Measurements from ENCODE around the gene INTS15.
"Not testable (repeated sequence)": the region's sequence is repeated elsewhere in the genome, so short reads cannot be mapped to it uniquely, and the experiment has no call there.

The INTS15 gene

DNA sequence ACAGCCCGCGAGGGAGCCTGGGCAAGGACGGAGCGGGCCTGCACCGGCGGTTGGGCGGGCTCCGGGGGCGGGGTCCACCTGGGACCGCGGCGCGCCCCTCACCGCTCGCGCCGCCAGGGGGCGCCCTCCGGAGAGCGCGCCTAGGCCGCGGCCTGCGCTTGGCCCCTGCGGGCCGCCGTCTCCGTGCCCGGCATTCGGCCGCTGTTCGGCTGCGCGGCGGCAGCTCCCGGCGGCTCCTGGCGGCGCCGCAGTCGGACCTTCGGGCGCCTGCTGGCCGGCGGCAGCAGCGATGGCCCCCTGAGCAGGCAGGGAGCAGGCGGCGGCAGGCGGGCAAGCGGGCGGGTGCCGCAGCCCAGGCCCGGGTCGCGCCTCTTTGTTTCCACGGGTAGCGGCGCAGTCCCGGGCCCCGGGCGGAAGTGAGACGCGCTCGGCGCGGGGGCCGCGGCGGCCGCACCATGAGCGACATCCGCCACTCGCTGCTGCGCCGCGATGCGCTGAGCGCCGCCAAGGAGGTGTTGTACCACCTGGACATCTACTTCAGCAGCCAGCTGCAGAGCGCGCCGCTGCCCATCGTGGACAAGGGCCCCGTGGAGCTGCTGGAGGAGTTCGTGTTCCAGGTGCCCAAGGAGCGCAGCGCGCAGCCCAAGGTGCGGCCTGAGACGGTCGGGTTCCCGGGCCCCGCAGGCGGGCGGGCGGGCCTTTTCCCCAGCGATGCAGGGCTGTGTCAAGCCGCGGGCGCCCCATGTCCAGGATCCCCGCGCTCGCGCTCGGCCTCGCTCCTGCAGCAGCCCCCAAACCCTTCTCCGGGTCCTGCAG is at the start of gene INTS15:
INTS15 (plus strand) TSS at position 193 of the 816 bp plus-strand sequence; CDS start at position 456, 263 bp downstream.
- DNase-seq (ENCODE audit: low read depth), result peak; percentile 72

DNA sequence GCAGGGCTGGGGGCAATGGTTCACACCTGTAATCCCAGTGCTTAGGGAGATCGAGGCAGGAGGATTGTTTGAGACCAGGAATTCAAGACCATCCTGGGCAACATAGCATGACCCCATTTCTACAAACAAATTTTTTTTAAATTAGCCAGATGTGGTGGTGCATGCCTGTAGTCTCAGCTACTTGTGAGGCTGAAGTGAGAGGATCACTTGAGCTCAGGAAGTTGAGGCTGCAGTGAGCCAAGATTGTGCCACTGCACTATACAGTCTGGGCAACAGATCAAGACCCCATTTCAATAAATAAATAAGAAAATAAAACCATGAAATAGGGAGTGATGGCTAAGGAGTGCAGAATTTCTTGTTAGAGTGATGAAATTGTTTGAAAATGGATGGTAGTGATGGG is 47.5 kb upstream of the INTS15 start:
- DNase-seq (ENCODE audit: low read depth), result no peak

DNA sequence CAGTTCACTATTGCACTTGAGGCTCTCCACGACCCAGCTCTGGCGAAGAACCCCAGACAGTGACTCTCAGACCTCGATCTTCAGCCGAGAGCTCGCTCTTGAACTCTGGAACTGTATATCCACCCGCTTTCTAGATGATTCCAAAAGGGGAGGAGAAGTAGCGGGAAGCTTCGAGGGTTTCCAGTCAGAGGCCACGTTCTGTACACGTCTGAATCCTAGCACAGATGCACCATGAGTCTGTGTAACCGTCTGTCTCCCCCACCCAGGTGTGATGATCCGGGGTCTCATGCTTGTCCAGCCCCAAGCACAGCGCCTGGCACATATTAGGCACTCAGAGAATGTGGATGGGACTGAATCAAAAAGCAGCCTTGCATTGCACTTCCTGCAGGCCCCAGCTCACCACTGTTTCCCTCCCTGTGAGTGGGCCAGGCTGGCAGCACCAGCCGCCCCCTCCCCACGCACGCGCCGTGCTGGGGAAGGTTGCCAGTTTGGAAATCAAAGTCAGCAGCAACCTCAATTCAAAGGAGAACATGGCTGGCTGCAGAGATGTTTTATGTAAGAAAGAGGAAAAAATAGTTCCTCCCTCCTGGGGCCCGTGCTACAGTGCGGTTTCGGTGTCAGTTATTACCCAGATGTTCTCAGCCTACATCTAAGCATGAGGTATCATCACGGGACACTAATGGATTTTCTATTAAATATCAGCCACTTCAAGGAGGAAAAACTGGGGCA is 44.3 kb upstream of the INTS15 start:
- no peak for DNase-seq (ENCODE audit: low read depth)

DNA sequence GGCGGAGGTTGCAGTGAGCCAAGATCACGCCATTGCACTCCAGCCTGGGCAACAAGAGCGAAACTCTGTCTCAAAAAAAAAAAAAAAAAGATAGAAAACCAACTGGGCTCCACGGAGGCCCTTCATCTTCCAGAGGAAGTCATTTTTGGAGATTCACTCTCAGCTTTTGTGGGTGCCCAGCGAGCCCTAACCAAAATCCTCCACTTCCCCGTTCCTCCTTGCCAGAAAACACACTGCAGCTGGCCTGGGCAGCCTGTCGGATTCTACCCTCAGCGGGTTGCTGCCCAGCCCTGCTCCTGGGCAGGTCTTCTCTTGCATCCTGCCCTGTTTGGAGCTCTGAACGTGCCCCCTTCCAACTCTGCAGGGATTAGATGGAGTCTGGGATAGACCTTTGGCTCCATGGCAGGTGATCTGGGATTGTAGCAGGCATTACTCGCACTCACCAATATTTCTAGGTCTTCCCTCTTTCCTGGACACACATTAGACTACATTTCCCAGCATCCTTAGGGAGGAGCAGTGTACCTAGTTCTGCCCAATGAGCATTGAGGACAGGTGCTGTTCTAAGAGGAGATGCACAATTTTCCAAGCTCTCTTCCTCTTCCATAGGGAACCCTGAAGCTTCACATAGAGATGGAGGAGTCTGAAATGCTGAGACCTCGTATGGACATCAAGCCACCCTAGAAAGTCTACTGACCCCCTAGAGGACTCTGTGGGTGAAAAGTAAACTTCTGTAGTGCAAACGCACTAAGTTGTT is 43.1 kb upstream of the INTS15 start:
- no peak for DNase-seq (ENCODE audit: low read depth)

DNA sequence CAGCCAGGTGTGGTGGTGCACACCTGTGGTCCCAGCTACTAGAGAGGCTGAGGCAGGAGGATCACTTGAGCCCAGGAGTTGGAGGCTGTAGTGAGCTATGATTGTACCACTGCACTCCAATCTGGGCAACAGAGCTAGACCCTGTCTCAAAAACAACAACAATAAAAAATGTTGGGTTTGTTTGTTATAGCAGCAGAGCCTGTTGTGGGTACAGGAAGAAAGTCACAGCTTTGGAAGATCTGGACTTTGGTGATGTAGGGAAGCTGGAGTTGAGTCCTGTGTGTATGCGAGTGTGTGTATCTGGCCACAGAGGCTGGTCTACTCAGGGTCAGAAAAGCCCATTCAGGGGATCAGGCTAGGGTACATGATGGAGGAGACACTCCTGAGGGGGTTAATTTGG is 42.4 kb upstream of the INTS15 start:
- no peak for DNase-seq (ENCODE audit: low read depth)

DNA sequence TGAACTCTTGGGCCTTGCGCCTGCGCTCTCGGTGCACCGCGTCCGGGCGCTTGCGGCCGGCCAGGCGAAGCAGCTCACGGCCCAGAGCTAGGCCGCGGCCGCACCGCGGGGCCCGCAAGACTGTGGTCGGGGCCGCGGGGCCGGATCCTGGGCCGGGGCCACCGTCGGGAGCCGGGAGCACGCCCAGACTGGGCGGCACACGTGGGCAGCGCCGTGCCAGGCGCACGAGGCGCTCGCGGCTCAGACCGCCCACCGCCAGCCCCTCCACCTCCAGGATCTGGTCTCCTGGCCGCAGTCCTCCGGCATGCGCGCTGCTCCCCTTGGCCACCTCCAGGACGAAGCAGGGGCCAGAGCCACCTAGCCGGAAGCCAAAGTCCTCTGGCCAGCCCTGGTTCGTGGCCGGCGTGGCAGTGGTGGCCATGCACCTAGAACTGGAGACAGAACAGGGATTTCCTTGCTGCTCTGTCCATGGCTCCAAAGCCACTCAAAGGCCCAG is 38.8 kb upstream of the INTS15 start, which contains the start of gene GRID2IP:
GRID2IP (minus strand) TSS at position 446 of the 496 bp plus-strand sequence; CDS start at position 421, 25 bp downstream.
- DNase-seq (ENCODE audit: low read depth), result no peak

DNA sequence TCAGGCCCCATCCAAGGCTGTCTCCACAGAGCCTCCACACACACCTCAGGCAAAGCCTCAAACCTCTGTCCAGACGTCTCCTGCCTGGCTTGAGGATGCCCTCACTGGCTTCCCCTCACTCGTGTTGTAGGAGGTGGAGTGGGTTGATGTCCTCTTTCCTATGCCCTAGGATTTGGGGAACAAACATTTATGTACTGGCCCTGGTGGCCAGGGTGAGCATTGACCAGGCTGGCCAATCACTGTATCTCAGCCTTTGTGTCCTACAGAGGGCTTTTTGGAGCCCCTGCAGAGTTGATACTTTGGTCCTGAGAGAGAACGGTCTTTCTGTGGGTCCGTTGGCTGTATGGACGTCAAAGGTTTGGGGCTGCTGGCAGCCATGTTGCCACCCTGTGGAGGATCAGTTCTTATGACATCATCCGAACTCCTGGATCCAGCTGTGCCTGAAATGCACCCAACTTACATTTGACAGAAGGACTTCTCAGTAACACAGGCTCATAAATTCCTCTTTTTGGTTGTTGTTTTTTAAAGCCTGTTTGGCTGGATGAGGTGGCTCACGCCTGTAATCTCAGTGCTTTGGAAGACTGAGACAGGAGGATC is 36.3 kb upstream of the INTS15 start:
- DNase-seq (ENCODE audit: low read depth), result no peak

DNA sequence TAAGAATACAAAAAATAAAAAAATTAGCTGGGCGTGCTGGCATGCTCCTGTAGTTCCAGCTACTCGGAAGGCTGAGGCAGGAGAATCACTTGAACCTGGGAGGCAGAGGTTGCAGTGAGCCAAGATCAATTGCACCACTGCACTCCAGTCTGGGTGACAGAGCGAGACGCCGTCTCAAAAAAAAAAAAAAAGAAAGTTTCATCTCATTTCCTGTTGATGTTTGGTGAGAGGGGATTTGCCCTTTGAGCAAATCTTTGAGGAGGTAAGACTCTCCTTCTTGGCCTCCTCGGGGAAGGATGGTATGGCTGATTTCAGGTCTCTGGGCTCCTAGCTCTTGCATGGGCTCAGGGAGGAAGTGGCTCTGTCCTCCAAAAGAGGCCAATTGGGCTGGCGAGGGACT is 35.0 kb upstream of the INTS15 start:
- no peak for DNase-seq (ENCODE audit: low read depth)

DNA sequence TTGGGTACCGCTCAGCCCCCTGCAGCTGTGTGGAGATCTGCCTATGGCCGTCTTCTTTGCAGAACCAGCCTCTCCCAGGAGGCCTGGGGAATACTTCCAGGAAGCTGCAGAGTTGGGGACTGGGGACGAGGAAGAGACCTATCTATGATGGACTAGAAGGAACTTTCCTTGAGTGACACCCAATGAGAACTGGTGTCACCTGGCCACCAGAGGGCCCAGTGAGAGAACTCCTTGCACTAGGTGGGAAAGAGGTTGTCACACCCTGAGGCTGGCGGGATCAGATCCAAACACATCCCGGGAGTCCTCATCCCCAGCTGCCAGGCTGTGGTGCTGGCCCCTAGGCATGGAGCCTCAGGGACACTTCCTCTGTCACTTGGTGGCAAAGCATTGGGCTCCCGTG is 33.6 kb upstream of the INTS15 start:
- no peak for DNase-seq (ENCODE audit: low read depth)

DNA sequence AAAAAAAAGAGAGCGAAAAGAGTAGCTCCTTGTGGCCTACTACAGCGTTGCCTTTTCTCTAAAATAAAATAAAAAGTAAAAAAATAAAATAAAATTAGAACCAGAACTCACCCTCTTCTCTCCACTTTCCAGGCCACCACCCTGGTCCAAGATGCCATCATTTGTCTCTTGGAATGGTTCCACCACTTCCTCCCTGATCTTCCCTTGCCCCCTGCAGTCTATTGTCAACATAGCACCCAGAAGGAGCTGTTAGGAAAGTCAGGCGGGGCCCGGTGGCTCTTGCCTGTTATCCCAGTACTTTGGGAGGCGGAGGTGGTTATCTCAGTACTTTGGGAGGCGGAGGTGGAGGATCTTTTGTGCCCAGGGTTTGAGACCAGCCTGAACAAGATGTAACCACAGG is 31.0 kb upstream of the INTS15 start:
- no peak for DNase-seq (ENCODE audit: low read depth)

DNA sequence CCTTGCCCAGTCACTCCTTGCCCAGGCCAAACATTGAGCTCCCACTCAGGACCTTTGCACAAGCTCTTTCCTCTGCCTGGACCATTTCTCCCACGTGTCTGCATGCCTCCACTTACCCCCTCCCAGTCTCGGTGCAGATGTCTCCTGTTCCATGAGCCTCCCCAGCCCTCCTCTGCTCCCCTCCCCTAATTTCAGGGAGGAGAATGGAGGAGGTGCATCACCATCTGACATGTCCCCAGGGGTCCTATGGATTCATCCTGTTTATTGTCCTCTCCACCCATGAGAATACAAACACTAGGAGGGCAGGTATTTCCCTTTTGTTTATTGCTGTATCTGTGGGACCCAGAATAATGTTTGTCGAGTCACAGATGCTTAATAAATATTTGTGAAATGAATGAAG is 29.9 kb upstream of the INTS15 start:
- DNase-seq (ENCODE audit: low read depth), result no peak

DNA sequence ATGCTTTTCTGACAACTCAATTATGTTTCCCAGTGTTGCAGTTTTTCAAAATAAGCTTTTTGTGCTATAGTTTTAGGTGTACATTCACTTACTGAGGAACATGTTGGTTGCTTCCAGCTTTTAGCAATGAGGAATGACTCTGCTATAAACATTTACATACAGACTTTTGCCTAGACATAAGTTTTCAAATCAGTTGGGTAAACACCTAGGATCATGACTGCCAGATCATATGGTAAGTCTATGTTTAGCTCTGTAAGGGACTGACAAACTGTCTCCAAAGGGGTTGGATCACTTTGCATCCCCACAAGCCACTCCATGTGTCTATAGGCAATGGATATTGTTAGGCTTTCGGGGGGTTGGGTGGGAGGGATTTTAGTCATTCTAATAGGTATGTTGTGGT is 27.7 kb upstream of the INTS15 start:
- no peak for DNase-seq (ENCODE audit: low read depth)

DNA sequence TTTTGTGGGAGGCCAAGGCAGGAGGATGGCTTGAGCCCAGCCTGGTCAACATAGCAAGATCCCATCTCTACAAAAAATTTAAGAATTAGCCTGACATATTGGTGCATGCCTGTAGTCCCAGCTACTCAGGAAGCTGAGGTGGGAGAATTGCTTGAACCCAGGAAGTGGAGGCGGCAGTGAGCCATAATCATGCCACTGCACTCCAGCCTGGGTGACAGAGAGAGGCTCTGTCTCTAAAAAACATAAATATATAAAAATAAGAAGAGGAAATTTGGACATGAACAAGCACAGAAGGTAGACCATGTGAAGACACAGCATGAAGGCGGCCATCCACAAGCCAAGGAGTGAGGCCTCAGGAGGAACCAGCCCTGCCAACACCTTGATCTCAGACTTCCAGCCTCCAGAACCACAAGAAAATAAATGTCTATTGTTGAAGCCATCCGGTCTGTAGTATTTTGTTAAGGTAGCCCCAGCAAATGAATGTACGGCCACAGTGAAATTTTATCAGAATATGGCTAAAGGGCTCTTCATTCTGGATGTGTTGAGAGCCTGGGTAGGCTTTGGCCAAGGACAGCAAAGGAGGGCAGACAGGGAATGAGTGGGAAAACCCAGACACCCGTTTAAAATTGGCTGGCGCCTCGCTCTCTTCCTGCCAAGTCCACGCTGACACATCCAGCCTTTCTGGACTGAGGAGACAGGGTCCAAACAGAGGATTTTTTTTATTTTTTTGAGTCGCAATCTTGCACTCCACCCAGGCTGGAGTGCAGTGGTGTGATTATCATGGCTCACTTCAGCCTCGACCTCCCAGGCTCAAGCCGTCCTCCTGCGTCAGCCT is 25.7 kb upstream of the INTS15 start:
- no peak for DNase-seq (ENCODE audit: low read depth)

DNA sequence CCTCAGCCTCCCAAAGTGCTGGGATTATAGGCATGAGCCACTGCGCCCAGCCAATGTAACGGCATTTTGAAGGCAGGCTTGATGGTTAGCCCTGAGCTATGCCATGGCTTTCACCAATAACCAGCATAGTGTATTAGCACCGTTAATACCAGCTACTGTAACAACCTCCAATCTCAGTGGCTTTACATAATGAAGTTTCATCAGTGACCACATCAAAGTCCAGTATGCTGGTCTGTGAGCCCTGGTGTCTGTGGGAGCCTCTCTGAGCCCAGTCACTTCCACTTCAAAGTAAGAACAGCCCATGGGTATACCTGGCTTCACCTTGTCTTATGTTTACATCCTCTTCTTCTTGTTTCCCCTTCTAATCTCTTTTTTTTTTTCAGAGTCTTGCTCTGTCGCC is 24.2 kb upstream of the INTS15 start:
- no peak for DNase-seq (ENCODE audit: low read depth)

DNA sequence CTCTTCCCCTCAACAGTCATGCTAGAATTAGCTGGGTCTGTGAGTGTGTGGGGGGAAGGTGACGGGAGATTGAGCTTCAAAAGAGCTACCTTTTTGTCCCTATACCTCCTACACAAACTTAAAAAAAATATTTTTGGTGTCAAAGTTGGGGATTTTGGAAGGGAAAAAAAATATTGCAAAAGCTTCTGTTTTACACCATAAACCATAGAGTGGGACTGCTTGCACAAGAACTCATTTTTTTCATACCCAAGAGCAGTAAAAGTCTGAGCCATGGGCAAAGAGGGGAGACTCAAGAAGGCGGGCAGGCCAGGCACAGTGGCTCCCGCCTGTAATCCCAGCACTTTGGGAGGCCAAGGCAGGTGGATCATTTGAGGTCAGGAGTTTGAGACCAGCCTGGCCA is 21.9 kb upstream of the INTS15 start:
- no peak for DNase-seq (ENCODE audit: low read depth)

DNA sequence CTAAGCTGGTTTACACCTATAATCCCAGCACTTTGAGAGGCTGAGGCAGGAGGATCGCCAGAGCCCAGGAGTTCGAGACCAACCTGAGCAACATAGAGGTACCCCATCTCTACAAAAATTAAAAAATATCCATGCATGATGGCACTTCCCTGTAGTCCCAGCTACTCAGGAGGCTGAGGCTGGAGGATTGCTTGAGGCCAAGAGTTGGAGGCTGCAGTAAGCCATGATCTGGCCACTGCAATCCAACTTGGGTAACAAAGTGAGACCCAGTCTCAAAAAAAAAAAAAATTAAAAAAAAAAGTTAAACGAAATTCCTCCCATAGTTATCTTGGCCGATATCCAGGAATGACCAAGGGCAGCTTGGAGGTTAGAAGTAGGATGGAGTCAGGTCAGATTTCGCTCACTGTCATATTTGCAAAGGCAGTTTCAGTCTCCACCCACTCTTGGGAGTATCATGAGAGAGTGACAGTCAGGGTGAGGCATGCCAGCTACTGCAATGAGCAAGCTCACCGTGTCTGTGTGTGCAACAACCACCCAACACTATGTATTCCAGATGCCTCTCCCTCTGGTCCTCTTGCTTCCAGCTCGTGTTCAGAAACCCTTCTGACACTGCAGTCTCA is 18.6 kb upstream of the INTS15 start:
- no peak for DNase-seq (ENCODE audit: low read depth)

DNA sequence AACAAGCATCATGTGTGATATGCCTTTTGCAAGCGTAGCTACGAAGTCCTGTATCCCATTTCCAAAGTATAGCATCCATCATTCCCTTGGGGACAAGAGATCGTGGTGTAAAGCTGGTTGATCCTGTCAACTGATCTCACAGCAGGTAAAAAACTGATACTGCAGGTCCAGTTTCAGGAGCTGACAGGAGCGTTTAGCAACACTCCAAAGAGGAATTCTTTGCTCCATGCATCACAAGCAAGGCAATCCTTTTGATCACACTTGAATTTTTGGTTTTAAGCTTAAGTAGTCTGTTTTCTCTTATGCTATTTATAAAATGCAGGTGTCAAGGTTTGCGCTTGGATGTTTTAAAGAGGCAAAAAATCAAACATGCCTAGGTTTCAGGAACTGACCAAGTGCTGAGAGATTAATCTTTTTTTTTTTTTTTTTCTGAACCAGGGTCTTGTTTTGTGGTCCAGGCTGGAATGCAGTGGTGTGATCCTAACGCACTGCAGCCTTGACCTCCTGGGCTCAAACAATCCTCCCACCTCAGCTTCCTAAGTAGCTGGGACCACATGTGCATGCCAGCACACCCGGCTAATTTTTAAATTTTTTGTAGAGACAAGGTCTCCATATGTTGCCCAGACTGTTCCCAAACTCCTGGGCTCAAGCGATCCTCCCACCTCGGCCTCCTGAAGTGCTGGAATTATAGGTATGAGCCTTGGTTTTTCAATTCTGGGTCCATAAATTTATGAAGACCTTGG is 14.4 kb upstream of the INTS15 start:
- DNase-seq (ENCODE audit: low read depth), result no peak

DNA sequence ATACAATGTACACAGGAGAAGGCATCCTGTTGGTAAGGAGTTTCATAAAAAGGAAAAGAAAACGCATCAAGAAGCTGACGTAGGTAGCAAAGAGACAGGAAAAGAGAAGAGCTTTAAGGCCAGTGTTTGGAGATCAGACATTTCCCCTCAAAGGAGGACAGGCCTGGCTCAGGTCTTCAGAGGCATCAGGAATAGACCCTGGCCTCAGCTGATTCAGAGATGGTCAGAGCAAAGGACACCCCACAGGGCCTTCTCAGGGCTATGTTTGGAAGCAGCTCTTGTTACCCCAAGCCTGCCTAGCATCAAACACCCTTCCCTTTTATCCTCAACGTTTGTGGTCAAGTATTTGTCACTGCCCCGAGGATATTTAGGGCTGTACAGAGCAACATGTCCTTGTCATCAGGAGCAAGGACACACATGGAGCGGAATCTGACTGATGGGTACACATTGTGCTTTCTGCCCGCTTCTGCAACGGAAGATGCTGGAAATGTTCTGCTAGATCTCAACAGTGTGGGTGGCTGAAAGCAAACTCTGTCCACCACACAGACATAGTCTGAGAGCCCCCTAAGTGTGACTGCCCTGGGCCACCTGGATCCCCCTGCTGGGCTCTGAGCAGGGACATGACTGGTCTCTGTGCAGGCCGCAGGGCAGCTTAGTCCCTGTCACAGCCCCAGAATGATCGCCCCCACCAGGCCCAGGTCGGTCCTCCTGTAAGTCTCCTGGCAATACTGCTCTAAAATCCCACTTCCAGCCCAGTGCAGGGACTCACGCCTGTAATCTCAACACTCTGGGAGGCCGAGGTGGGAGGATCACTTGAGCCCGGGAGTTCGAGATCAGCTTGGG is 13.6 kb upstream of the INTS15 start:
- no peak for DNase-seq (ENCODE audit: low read depth)

DNA sequence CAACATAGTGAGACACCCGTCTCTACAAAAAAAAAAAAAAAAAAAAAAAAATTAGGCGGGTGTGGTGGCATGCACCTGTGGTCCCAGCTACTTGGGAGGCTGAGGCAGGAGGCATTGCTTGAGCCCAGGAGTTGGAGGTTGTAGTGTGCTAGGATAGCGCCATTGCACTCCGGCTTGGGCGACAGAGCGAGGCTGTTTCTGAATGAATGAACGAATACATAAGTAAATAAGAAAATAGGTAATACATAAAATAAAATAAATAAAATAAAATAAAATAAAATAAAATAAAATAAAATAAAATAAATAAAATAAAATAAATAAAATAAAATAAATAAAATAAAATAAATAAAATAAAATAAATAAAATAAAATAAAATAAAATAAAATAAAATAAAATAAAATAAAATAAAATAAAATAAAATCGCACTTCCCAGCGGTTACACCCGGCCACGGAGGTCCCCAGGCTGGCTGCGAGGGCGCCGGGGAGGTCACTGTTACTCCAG is 12.9 kb upstream of the INTS15 start:
- DNase-seq (ENCODE audit: low read depth), result not testable (repeated sequence)
